PFSK-1 (cell line): ENCODE results near the gene HNRNPAB.

Experiments
- FOXP2 ChIP-seq: optimal IDR thresholded peaks from 2 replicates; pipeline ENCODE3; 2011; ENCODE audit warnings: borderline replicate concordance, control low read depth, inconsistent platforms; ENCODE audit not compliant: insufficient read depth; ENCODE audit errors: extremely low read length, extremely low read depth
- POLR2AphosphoS5 ChIP-seq: IDR thresholded peaks from 2 replicates; pipeline ENCODE4 v1.6.1; 2012; ENCODE audit warnings: low read depth, mild to moderate bottlenecking, control low read depth, low read length, moderate library complexity
- SIN3A ChIP-seq: IDR thresholded peaks from 2 replicates; pipeline ENCODE4 v1.6.1; 2012; ENCODE audit warnings: mild to moderate bottlenecking, low read length, moderate library complexity, borderline replicate concordance; ENCODE audit not compliant: insufficient read depth
- TAF1 ChIP-seq: IDR thresholded peaks from 2 replicates; pipeline ENCODE4 v1.6.1; 2012; ENCODE audit warnings: low read length, control low read depth, borderline replicate concordance; ENCODE audit not compliant: insufficient read depth
- TF ChIP-seq, protein P1 (sequence below), 2 experiments: IDR thresholded peaks; 2 replicates each; pipeline versions ENCODE4 v1.6.1 to v1.8.0; 2011 to 2012; ENCODE audit warnings: low read depth in 2 of 2, low read length in 2 of 2, control low read depth in 1 of 2, inconsistent platforms in 1 of 2, mild to moderate bottlenecking in 1 of 2, moderate library complexity in 1 of 2; ENCODE audit not compliant: insufficient read depth in 1 of 2

The HNRNPAB gene

DNA sequence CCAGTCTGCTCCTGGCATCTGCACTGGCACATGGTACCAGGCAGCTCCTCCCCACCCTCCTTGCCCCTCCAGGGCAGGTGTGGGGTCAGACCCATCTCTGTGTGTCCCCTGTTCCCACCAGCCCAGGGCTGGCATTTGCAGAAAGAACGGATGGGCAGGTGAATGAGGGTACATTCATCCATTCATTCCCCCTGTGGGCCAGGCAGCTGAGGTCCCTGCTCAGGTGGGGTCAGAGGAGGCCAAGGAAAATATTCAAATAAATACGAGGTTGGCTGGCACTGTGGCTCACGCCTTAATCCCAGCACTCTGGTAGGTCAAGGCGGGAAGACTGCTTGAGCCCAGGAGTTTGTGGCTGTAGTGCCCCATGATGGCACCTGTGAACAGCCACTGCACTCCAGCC is 53.3 kb downstream of the HNRNPAB start:
- TF ChIP-seq SIN3A = no peak
- TF ChIP-seq, protein P1, sequence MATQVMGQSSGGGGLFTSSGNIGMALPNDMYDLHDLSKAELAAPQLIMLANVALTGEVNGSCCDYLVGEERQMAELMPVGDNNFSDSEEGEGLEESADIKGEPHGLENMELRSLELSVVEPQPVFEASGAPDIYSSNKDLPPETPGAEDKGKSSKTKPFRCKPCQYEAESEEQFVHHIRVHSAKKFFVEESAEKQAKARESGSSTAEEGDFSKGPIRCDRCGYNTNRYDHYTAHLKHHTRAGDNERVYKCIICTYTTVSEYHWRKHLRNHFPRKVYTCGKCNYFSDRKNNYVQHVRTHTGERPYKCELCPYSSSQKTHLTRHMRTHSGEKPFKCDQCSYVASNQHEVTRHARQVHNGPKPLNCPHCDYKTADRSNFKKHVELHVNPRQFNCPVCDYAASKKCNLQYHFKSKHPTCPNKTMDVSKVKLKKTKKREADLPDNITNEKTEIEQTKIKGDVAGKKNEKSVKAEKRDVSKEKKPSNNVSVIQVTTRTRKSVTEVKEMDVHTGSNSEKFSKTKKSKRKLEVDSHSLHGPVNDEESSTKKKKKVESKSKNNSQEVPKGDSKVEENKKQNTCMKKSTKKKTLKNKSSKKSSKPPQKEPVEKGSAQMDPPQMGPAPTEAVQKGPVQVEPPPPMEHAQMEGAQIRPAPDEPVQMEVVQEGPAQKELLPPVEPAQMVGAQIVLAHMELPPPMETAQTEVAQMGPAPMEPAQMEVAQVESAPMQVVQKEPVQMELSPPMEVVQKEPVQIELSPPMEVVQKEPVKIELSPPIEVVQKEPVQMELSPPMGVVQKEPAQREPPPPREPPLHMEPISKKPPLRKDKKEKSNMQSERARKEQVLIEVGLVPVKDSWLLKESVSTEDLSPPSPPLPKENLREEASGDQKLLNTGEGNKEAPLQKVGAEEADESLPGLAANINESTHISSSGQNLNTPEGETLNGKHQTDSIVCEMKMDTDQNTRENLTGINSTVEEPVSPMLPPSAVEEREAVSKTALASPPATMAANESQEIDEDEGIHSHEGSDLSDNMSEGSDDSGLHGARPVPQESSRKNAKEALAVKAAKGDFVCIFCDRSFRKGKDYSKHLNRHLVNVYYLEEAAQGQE (IDR thresholded peaks at IDR 0.05; ENCODE audit: insufficient read depth in 1 of 2, low read depth in 2 of 2, low read length in 2 of 2) = no peak
- TF ChIP-seq POLR2AphosphoS5 = no peak
- TF ChIP-seq TAF1 = no peak
- no peak for TF ChIP-seq FOXP2

DNA sequence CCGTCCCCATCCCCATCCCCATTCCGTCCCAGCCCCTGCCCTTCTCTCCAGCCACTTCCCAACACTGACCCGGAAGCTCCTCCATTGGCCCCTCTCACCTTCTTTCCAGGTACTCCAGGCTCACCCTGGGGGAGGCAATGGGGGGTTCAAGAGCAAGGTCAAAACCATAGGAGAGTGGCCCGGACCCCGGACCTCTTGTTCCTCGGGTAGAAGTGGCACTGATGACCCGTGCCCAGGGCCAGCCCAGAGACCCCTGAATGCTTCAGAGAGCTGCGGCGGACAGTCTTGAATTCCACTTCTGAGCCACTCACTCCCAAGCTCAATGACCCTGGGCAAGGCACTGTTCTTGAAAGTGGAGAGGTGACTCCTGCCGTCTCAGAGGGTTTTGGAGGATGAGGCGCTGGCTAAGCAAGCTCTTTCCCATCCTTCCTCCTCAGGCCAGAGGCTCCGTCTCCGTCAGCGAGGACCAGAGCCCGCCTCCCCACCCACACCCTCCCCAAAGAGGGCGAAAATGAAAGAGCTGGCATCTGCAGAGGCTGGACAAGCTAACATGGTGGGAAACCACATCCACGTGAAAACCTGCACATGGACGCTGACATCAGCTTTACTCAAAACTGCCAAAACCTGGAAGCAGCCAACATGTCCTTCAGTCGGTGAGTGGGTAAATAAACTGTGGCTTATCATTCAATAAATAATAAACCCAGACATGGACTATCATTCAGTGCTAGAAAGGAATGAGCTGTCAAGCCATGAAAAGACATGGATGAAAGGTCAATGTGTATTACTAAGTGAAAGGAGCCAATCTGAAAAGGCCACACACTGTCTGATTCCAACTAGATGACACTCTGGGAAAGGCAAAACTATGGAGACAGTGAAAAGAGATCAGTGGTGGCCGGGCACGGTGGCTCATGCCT is 55.5 kb downstream of the HNRNPAB start:
- TF ChIP-seq, protein P1 (IDR thresholded peaks at IDR 0.05; ENCODE audit: insufficient read depth in 1 of 2, low read depth in 2 of 2, low read length in 2 of 2) = no peak
- no peak for TF ChIP-seq TAF1
- no peak for TF ChIP-seq SIN3A
- no peak for TF ChIP-seq FOXP2
- TF ChIP-seq POLR2AphosphoS5 = no peak
